Lung (tissue), 12 donors: ENCODE results near the gene NTRK3. TPM values are rescaled to one million over a fixed set of nuclear protein-coding genes. Genes with fewer than 3 reads are reported as not detected.

Experiments
- ATAC-seq: fragments of 200-7000 bp; cut with Tn5 transposase; one replicate; pipeline ENCODE4 v1.9.1; 2020; ENCODE audit warnings: moderate number of reproducible peaks; ENCODE audit not compliant: insufficient read depth, low FRiP score
- DNase-seq, 3 donors: peaks; one replicate each; pipeline ENCODE4 v3.0.0-alpha.2; 2013 to 2017
- H3K27ac ChIP-seq, 2 donors: one replicate each; pipeline ENCODE4 v1.5.1; 2013; ENCODE audit warnings: mild to moderate bottlenecking in 2 of 2, moderate library complexity in 2 of 2, control low read depth in 1 of 2, inconsistent platforms in 1 of 2, low read depth in 1 of 2, low read length in 1 of 2
- H3K27me3 ChIP-seq, 3 donors: one replicate each; pipeline ENCODE4 v1.5.1; 2013; ENCODE audit warnings: low read length in 2 of 3; ENCODE audit not compliant: control insufficient read depth in 3 of 3, insufficient read depth in 3 of 3
- H3K36me3 ChIP-seq, 4 donors: one replicate each; pipeline ENCODE4 v1.5.1; 2013; ENCODE audit warnings: low read length in 4 of 4, mild to moderate bottlenecking in 1 of 4, moderate library complexity in 1 of 4; ENCODE audit not compliant: control insufficient read depth in 4 of 4, insufficient read depth in 4 of 4
- H3K4me1 ChIP-seq, 5 donors: one replicate each; pipeline ENCODE4 v1.5.1; 2013; ENCODE audit warnings: low read length in 5 of 5, mild to moderate bottlenecking in 2 of 5, moderate library complexity in 1 of 5; ENCODE audit not compliant: control insufficient read depth in 5 of 5, insufficient read depth in 5 of 5
- H3K4me3 ChIP-seq: one replicate; pipeline ENCODE4 v1.5.1; 2013; ENCODE audit warnings: mild to moderate bottlenecking, control low read depth, moderate library complexity
- H3K9ac ChIP-seq, 2 donors: one replicate each; pipeline ENCODE4 v1.5.1; 2013; ENCODE audit warnings: low read length in 2 of 2, control low read depth in 1 of 2; ENCODE audit not compliant: insufficient read depth in 1 of 2
- H3K9me3 ChIP-seq, 4 donors: one replicate each; pipeline ENCODE4 v1.5.1; 2013; ENCODE audit warnings: low read length in 3 of 4, mild to moderate bottlenecking in 1 of 4, moderate library complexity in 1 of 4; ENCODE audit not compliant: control insufficient read depth in 4 of 4, insufficient read depth in 3 of 4
- WGBS, 2 donors: extraction: QIAGEN DNeasy Blood & Tissue Kit; methylation state at CpG; one replicate each; pipeline ENCODE4 v1.1.7; 2013; 5-methylcytosine and 5-hydroxymethylcytosine counted together
- polyA plus RNA-seq, 2 donors: library from polyadenylated mRNA; stranded (reverse); fragments of 200-250 nt; gene quantifications; one replicate each; pipeline ENCODE4 v1.2.1, GENCODE V29; 2013
- total RNA-seq, 2 donors: library from RNA; depleted of rRNA in 1 of 2; stranded (reverse); fragments of >200 nt in 1 of 2; gene quantifications; one replicate each; pipeline ENCODE4 v1.2.1, GENCODE V29; 2014 to 2021
- TF ChIP-seq, protein P1 (sequence below): IDR thresholded peaks from 2 replicates; pipeline ENCODE4 v1.5.1; 2012; ENCODE audit warnings: mild to moderate bottlenecking; ENCODE audit errors: control extremely low read depth, extremely low read depth
- donor health status: control.
- donor health status: control.
- donor health status: Bipolar disorder and iron deficiency.
- donor health status: healthy.
- donor health status: DM: yes; HTN: yes; CAD: no.

The NTRK3 gene
- total and polyA plus RNA-seq, 4 donors = 0.44 to 11.0 (median 4.2) TPM

GRCh38 chr15:88133795-88134194 is 122.7 kb downstream of the NTRK3 start:
- Histone ChIP-seq H3K27ac (no peak overlapping the region), H3K9ac (no peak overlapping the region), H3K4me1 (no peaks in the 10 kb centered on the region), H3K27me3 (no peaks in the 10 kb centered on the region), H3K36me3 (no peaks in the 10 kb centered on the region), H3K9me3 (no peaks in the 10 kb centered on the region), H3K4me3 (no peak overlapping the region)
- 83 to 88% methylated on average over 6 of the region's 6 CpGs for WGBS, 2 donors
- TF ChIP-seq, protein P1, sequence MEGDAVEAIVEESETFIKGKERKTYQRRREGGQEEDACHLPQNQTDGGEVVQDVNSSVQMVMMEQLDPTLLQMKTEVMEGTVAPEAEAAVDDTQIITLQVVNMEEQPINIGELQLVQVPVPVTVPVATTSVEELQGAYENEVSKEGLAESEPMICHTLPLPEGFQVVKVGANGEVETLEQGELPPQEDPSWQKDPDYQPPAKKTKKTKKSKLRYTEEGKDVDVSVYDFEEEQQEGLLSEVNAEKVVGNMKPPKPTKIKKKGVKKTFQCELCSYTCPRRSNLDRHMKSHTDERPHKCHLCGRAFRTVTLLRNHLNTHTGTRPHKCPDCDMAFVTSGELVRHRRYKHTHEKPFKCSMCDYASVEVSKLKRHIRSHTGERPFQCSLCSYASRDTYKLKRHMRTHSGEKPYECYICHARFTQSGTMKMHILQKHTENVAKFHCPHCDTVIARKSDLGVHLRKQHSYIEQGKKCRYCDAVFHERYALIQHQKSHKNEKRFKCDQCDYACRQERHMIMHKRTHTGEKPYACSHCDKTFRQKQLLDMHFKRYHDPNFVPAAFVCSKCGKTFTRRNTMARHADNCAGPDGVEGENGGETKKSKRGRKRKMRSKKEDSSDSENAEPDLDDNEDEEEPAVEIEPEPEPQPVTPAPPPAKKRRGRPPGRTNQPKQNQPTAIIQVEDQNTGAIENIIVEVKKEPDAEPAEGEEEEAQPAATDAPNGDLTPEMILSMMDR = no peak
- no peak for ATAC-seq
- no peak for DNase-seq

DNA sequence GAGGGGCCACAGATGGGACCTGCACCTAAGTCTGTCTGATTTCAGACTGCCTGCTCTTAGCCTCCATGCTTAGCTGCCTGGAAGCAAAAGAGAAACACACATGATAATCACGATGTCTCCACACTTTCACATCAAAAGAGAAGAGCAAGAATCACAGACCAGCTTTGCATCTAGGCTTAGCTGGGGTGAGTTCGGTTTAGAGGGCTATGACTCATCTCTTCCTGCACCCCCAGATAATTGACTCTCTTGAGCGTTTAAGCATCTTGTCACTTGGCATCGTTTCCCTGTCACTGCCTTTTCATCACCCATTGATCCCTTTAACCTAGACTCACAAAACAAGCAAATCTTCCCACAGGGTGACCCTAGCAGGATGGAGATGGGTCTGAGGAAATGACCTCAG is 124.0 kb downstream of the NTRK3 start:
- peaks cover 0 to 2% (median 0%) of the 10 kb centered on the region in 5 donors for H3K4me1 ChIP-seq
- ATAC-seq = no peak
- no peak overlapping the region for H3K4me3 ChIP-seq
- no peak for DNase-seq
- no peak overlapping the region for H3K9ac ChIP-seq
- TF ChIP-seq, protein P1 = no peak
- 71 to 86% methylated on average over 4 of the region's 4 CpGs for WGBS, 2 donors
- no peaks in the 10 kb centered on the region for H3K27me3 ChIP-seq
- no peaks in the 10 kb centered on the region for H3K36me3 ChIP-seq
- no peak overlapping the region for H3K27ac ChIP-seq
- H3K9me3 ChIP-seq = no peaks in the 10 kb centered on the region

DNA sequence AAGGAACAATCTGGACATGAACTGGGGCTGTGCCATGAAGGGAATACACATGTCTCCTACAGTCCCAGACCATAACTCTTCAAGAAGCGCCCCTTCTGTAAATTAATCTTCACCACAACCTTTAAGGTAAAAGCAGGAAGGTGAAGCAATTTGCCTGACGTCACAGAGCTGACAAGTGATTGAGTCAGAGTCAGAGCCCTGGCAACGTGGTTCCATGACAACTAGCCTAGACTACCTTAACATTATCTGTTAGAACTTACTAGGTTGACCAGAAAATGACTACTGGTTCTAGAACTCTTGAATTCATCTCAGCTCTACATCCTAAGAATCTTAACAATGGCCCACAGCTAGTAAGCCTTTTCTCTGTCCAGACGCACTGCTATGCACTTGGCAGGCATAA is 124.6 kb downstream of the NTRK3 start:
- no peak for ATAC-seq
- H3K4me3 ChIP-seq = no peak overlapping the region
- WGBS, 2 donors = 60 to 65% methylated on average over 4 of the region's 4 CpGs
- no peak overlapping the region for H3K27ac ChIP-seq
- peaks cover 0 to 6% (median 0%) of the 10 kb centered on the region in 5 donors for H3K4me1 ChIP-seq
- TF ChIP-seq, protein P1 = no peak
- no peak for DNase-seq
- no peaks in the 10 kb centered on the region for H3K36me3 ChIP-seq
- no peak overlapping the region for H3K9ac ChIP-seq
- H3K9me3 ChIP-seq = no peaks in the 10 kb centered on the region
- no peaks in the 10 kb centered on the region for H3K27me3 ChIP-seq

GRCh38 chr15:88127432-88127790 is 129.1 kb downstream of the NTRK3 start:
- H3K9ac ChIP-seq = no peak overlapping the region
- no peaks in the 10 kb centered on the region for H3K9me3 ChIP-seq
- TF ChIP-seq, protein P1 = no peak
- no peaks in the 10 kb centered on the region for H3K36me3 ChIP-seq
- ATAC-seq (no peak), DNase-seq (peak in 2 of 3 donors; percentile 12 to 19)
- peaks cover 0 to 6% (median 0%) of the 10 kb centered on the region in 5 donors for H3K4me1 ChIP-seq
- H3K27ac ChIP-seq = no peak overlapping the region
- H3K4me3 ChIP-seq = no peak overlapping the region
- no peaks in the 10 kb centered on the region for H3K27me3 ChIP-seq
